GM12878 (cell line): ENCODE measurements around the gene SYNGAP1. TPM values are rescaled to one million over a fixed set of nuclear protein-coding genes. Genes with fewer than 3 reads are reported as not detected.

Source experiments
- ATAC-seq: fragments of 200-7000 bp; cut with Tn5 transposase; 3 replicates; pipeline ENCODE4 v1.9.1; 2020; ENCODE audit warnings: mild to moderate bottlenecking, moderate library complexity
- BruUV-seq: library from RNA; stranded (reverse); fragments of 400-500 nt; replicated peaks from 2 replicates; lab custom pipeline; 2021; lab: Mats Ljungman, UMichigan
- CTCF ChIA-PET: fragments of 300-600 bp; sonication (Branson Sonifier 250); formaldehyde crosslinking; extraction: SDS; loops from one replicate; lab custom pipeline; 2021; ENCODE audit warnings: inconsistent platforms; lab: Yijun Ruan, JAX
- POLR2A ChIA-PET: fragments of 350-600 bp; formaldehyde crosslinking; extraction: SDS; loops from one replicate; lab custom pipeline; 2021; ENCODE audit warnings: inconsistent platforms; lab: Charles Lee
- RAD21 ChIA-PET: fragments of 300-600 bp; sonication (Branson Sonifier 250); formaldehyde crosslinking; loops from one replicate; lab custom pipeline; 2023; ENCODE audit warnings: antibody characterized with exemption; ENCODE audit not compliant: unreplicated experiment; lab: Charles Lee
- SMC1A ChIA-PET: fragments of 300-600 bp; sonication (Branson Sonifier 250); formaldehyde crosslinking; loops from one replicate; lab custom pipeline; 2023; ENCODE audit not compliant: unreplicated experiment, uncharacterized antibody; lab: Charles Lee
- DNase-seq: peaks from one replicate; pipeline ENCODE4 v3.0.0-alpha.2; 2011; ENCODE audit warnings: low read depth, low spot score
- FAIRE-seq: peaks from 3 replicates; lab custom pipeline; 2011; peaks lifted over from hg19 to GRCh38; lab: Jason Lieb, UNC
- H2AFZ ChIP-seq: 2 replicates; pipeline ENCODE4 v1.6.0; 2011; ENCODE audit warnings: low read depth, low read length, control low read depth; ENCODE audit not compliant: control insufficient read depth
- H3K27ac ChIP-seq: 2 replicates; pipeline ENCODE4 v1.5.1; 2011; ENCODE audit warnings: control low read depth; ENCODE audit not compliant: control insufficient read depth, insufficient read depth
- H3K27me3 ChIP-seq, 2 experiments: replicated peaks in 1 of 2; 2 replicates each; pipeline versions ENCODE4 v1.6.0 to v1.6.1; 2011; ENCODE audit warnings: low read length in 1 of 2; ENCODE audit not compliant: control insufficient read depth in 2 of 2, insufficient read depth in 2 of 2
- H3K36me3 ChIP-seq, 2 experiments: 2 replicates each; pipeline ENCODE4 v1.5.1; 2011; ENCODE audit warnings: low read length in 1 of 2; ENCODE audit not compliant: control insufficient read depth in 2 of 2, insufficient read depth in 2 of 2
- H3K4me1 ChIP-seq: 2 replicates; pipeline ENCODE4 v1.6.1; 2011; ENCODE audit warnings: mild to moderate bottlenecking, low read length, moderate library complexity, mixed read lengths; ENCODE audit not compliant: control insufficient read depth, insufficient read depth
- H3K4me2 ChIP-seq: 2 replicates; pipeline ENCODE4 v1.6.0; 2011; ENCODE audit warnings: control low read depth; ENCODE audit not compliant: control insufficient read depth, insufficient read depth
- H3K4me3 ChIP-seq: fragments of 200-600 bp; sonication (generic); 2 replicates; pipeline ENCODE4 v1.5.1; 2016
- H3K79me2 ChIP-seq: 2 replicates; pipeline ENCODE4 v1.6.0; 2011; ENCODE audit warnings: low read length; ENCODE audit not compliant: control insufficient read depth, insufficient read depth
- H3K9ac ChIP-seq: 2 replicates; pipeline ENCODE4 v1.8.0; 2011; ENCODE audit warnings: low read length, control low read depth, mixed read lengths; ENCODE audit not compliant: control insufficient read depth, insufficient read depth
- H3K9me3 ChIP-seq: replicated peaks from 3 replicates; pipeline ENCODE4 v1.5.1; 2011; ENCODE audit warnings: mild to moderate bottlenecking, low read length; ENCODE audit not compliant: control insufficient read depth, insufficient read depth
- H4K20me1 ChIP-seq: 2 replicates; pipeline ENCODE4 v1.6.0; 2011; ENCODE audit not compliant: control insufficient read depth, insufficient read depth
- CBX3 ChIP-seq: fragments of 200-600 bp; sonication (generic); IDR thresholded peaks from 2 replicates; pipeline ENCODE4 v1.6.1; 2016; ENCODE audit warnings: low read depth, borderline replicate concordance
- GATAD2B ChIP-seq: fragments of 450-650 bp; conservative IDR thresholded peaks from 2 replicates; pipeline ENCODE4 v1.6.1; 2017; ENCODE audit warnings: low read depth, mild to moderate bottlenecking, moderate library complexity
- JUNB ChIP-seq: IDR thresholded peaks from 2 replicates; pipeline ENCODE4 v1.6.1; 2016; ENCODE audit warnings: antibody characterized with exemption, mild to moderate bottlenecking
- JUND ChIP-seq: IDR thresholded peaks from 2 replicates; pipeline ENCODE4 v1.6.1; 2012; ENCODE audit warnings: low read depth, mild to moderate bottlenecking, low read length, improper control_type of control experiment, moderate library complexity
- POLR2AphosphoS2 ChIP-seq: IDR thresholded peaks from 2 replicates; pipeline ENCODE4 v1.6.1; 2011; ENCODE audit warnings: low read depth, mild to moderate bottlenecking, low read length, improper control_type of control experiment, moderate library complexity
- RFX5 ChIP-seq: IDR thresholded peaks from 2 replicates; pipeline ENCODE4 v1.6.1; 2011; ENCODE audit warnings: low read depth, low read length, improper control_type of control experiment
- SUPT20H ChIP-seq: IDR thresholded peaks from 2 replicates; pipeline ENCODE4 v1.6.1; 2011; ENCODE audit warnings: low read depth, mild to moderate bottlenecking, low read length, moderate library complexity, borderline replicate concordance; ENCODE audit not compliant: control insufficient read depth
- SUZ12 ChIP-seq: fragments of 200-600 bp; sonication (generic); IDR thresholded peaks from one replicate; pipeline ENCODE4 v1.6.1; 2018; ENCODE audit warnings: antibody characterized with exemption, mild to moderate bottlenecking; ENCODE audit not compliant: unreplicated experiment
- TAF1 ChIP-seq: IDR thresholded peaks from 2 replicates; pipeline ENCODE4 v1.6.1; 2011; ENCODE audit warnings: mild to moderate bottlenecking, low read depth, low read length, borderline replicate concordance
- in situ Hi-C: fragments of 300-500 bp; cut with MboI; formaldehyde crosslinking; loops from 9 replicates; pipeline ENCODE4 v1.14.3; 2018; ENCODE audit warnings: mixed read lengths
- intact Hi-C: fragments of 100-400 bp; cut with micrococcal nuclease; formaldehyde crosslinking; loops from one replicate; pipeline ENCODE4 v1.14.2; 2022; ENCODE audit not compliant: unreplicated experiment
- polyA plus RNA-seq, 11 experiments: library from polyadenylated mRNA; depleted of rRNA in 4 of 11; unstranded in 6 of 11; stranded (reverse) in 5 of 11; fragments of >200 nt; fragmentation: Nextera tagmentation in 4 of 11; fragmentation: Illumina TruSeq in 1 of 11; extraction: Ambion mirVana in 4 of 11; extraction: Trizol in 1 of 11; gene quantifications; 1 replicate in 1 of 11; 2 replicates in 10 of 11; pipeline versions ENCODE4 v1.2.1 to v1.2.3, GENCODE V29; 2011 to 2016; ENCODE audit warnings: inconsistent platforms in 2 of 11, missing spikeins in 2 of 11, low read depth in 1 of 11
- total RNA-seq, 4 experiments: library from RNA; depleted of rRNA in 3 of 4; stranded (reverse); fragments of >200 nt in 3 of 4; fragmentation: Illumina TruSeq in 1 of 4; extraction: Trizol in 1 of 4; gene quantifications; 2 replicates each; pipeline versions ENCODE4 v1.2.1 to v1.2.3, GENCODE V29; 2013 to 2021
- TF ChIP-seq, protein P1 (sequence below): IDR thresholded peaks from 2 replicates; pipeline ENCODE4 v1.6.1; 2012; ENCODE audit warnings: low read depth, low read length, improper control_type of control experiment
- TF ChIP-seq, protein P2 (sequence below): fragments of 450-650 bp; conservative IDR thresholded peaks from 2 replicates; pipeline ENCODE4 v1.6.1; 2017; ENCODE audit warnings: mild to moderate bottlenecking, moderate library complexity
- TF ChIP-seq, protein P3 (sequence below): IDR thresholded peaks from 2 replicates; pipeline ENCODE4 v1.6.1; 2011; ENCODE audit warnings: low read depth, mild to moderate bottlenecking, low read length, moderate library complexity, borderline replicate concordance; ENCODE audit errors: extremely low read depth
- TF ChIP-seq, protein P4 (sequence below): IDR thresholded peaks from 2 replicates; pipeline ENCODE4 v1.6.1; 2012; ENCODE audit warnings: low read depth, low read length, improper control_type of control experiment
- TF ChIP-seq, protein P5 (sequence below): IDR thresholded peaks from 2 replicates; pipeline ENCODE4 v1.6.1; 2011; ENCODE audit warnings: borderline replicate concordance, low read depth, mild to moderate bottlenecking, moderate library complexity, low read length; ENCODE audit not compliant: insufficient read depth, poor library complexity, severe bottlenecking
- TF ChIP-seq, protein P6 (sequence below): fragments of 450-650 bp; IDR thresholded peaks from 2 replicates; pipeline ENCODE4 v1.6.1; 2017; ENCODE audit warnings: mild to moderate bottlenecking, moderate library complexity

The SYNGAP1 gene
- total and polyA plus RNA-seq, 10 of the 15 experiments (the other 5 are each of a cell fraction or from before 2014, with no cell fraction given): 0.05 to 9.2 (median 1.2) TPM

DNA sequence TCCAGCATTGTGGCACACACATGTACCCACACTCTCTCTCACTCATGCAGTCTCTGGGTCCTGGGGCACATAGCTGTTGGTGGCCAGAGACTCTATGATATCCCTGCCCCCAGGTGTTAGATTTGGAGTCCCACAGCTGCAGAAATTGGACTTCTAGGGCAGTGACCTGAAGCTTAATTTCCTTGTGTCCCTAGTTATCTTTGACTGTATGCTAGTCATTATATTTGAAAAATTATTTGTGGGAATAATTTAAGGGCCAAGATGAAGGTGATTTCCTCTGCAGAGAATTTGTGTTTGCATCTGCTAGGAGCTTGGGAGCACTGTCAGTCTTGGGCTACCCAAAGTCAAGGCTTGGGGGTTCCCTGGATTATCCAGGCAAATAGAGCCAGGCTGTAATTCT, 84.6 kb downstream of the SYNGAP1 start:
- FAIRE-seq: no peak
- ChIA-PET CTCF (no interaction called here), RAD21 (interaction anchor here (1.0 kb wide), 1 partner anchor 50 kb away, joined by 3 read pairs; the partner anchor contains the start of gene ZBTB9), SMC1A (no interaction called here), POLR2A (interaction anchor here (0.7 kb wide), 1 partner anchor 73 kb away, joined by 4 read pairs; no protein-coding TSS in a partner anchor)
- H4K20me1 ChIP-seq: no peaks in the 10 kb centered on the region
- in situ Hi-C loops: no loop called here
- peaks cover 12% of the 10 kb centered on the region for H3K4me1 ChIP-seq
- intact Hi-C loops: no loop called here
- H3K27ac ChIP-seq: no peak overlapping the region
- H3K9ac ChIP-seq: no peak overlapping the region
- no peak overlapping the region for H3K4me3 ChIP-seq
- no peaks in the 10 kb centered on the region for H3K36me3 ChIP-seq
- no peak overlapping the region for H2AFZ ChIP-seq
- no peaks in the 10 kb centered on the region; the same call in 2 of the 3 replicates for H3K9me3 ChIP-seq
- BruUV-seq: no TSS peak
- H3K4me2 ChIP-seq: no peak overlapping the region
- H3K27me3 ChIP-seq: no peaks in the 10 kb centered on the region
- ATAC-seq: no peak
- DNase-seq: no peak
- no peaks in the 10 kb centered on the region for H3K79me2 ChIP-seq
- TF ChIP-seq CBX3 (no peak), SUPT20H (no peak), RFX5 (no peak), TAF1 (no peak), JUNB (no peak), JUND (no peak), SUZ12 (no peak), GATAD2B (no peak), POLR2AphosphoS2 (no peak)
- TF ChIP-seq, protein P1, sequence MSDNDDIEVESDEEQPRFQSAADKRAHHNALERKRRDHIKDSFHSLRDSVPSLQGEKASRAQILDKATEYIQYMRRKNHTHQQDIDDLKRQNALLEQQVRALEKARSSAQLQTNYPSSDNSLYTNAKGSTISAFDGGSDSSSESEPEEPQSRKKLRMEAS: no peak
- TF ChIP-seq, protein P2, sequence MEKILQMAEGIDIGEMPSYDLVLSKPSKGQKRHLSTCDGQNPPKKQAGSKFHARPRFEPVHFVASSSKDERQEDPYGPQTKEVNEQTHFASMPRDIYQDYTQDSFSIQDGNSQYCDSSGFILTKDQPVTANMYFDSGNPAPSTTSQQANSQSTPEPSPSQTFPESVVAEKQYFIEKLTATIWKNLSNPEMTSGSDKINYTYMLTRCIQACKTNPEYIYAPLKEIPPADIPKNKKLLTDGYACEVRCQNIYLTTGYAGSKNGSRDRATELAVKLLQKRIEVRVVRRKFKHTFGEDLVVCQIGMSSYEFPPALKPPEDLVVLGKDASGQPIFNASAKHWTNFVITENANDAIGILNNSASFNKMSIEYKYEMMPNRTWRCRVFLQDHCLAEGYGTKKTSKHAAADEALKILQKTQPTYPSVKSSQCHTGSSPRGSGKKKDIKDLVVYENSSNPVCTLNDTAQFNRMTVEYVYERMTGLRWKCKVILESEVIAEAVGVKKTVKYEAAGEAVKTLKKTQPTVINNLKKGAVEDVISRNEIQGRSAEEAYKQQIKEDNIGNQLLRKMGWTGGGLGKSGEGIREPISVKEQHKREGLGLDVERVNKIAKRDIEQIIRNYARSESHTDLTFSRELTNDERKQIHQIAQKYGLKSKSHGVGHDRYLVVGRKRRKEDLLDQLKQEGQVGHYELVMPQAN: no peak
- TF ChIP-seq, protein P3, sequence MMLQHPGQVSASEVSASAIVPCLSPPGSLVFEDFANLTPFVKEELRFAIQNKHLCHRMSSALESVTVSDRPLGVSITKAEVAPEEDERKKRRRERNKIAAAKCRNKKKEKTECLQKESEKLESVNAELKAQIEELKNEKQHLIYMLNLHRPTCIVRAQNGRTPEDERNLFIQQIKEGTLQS: no peak
- TF ChIP-seq, protein P4, sequence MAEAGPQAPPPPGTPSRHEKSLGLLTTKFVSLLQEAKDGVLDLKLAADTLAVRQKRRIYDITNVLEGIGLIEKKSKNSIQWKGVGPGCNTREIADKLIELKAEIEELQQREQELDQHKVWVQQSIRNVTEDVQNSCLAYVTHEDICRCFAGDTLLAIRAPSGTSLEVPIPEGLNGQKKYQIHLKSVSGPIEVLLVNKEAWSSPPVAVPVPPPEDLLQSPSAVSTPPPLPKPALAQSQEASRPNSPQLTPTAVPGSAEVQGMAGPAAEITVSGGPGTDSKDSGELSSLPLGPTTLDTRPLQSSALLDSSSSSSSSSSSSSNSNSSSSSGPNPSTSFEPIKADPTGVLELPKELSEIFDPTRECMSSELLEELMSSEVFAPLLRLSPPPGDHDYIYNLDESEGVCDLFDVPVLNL: no peak
- TF ChIP-seq, protein P5, sequence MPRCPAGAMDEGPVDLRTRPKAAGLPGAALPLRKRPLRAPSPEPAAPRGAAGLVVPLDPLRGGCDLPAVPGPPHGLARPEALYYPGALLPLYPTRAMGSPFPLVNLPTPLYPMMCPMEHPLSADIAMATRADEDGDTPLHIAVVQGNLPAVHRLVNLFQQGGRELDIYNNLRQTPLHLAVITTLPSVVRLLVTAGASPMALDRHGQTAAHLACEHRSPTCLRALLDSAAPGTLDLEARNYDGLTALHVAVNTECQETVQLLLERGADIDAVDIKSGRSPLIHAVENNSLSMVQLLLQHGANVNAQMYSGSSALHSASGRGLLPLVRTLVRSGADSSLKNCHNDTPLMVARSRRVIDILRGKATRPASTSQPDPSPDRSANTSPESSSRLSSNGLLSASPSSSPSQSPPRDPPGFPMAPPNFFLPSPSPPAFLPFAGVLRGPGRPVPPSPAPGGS: no peak
- TF ChIP-seq, protein P6, sequence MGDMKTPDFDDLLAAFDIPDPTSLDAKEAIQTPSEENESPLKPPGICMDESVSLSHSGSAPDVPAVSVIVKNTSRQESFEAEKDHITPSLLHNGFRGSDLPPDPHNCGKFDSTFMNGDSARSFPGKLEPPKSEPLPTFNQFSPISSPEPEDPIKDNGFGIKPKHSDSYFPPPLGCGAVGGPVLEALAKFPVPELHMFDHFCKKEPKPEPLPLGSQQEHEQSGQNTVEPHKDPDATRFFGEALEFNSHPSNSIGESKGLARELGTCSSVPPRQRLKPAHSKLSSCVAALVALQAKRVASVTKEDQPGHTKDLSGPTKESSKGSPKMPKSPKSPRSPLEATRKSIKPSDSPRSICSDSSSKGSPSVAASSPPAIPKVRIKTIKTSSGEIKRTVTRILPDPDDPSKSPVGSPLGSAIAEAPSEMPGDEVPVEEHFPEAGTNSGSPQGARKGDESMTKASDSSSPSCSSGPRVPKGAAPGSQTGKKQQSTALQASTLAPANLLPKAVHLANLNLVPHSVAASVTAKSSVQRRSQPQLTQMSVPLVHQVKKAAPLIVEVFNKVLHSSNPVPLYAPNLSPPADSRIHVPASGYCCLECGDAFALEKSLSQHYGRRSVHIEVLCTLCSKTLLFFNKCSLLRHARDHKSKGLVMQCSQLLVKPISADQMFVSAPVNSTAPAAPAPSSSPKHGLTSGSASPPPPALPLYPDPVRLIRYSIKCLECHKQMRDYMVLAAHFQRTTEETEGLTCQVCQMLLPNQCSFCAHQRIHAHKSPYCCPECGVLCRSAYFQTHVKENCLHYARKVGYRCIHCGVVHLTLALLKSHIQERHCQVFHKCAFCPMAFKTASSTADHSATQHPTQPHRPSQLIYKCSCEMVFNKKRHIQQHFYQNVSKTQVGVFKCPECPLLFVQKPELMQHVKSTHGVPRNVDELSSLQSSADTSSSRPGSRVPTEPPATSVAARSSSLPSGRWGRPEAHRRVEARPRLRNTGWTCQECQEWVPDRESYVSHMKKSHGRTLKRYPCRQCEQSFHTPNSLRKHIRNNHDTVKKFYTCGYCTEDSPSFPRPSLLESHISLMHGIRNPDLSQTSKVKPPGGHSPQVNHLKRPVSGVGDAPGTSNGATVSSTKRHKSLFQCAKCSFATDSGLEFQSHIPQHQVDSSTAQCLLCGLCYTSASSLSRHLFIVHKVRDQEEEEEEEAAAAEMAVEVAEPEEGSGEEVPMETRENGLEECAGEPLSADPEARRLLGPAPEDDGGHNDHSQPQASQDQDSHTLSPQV: no peak
